ENCODE measurements around the gene CUX1.
A peak's percentile ranks its signal among the peaks of the same experiment; 100 is the strongest.

Gene CUX1

GRCh38 chr7:102275123-102275703 lies 457.8 kb downstream of the CUX1 start:
- TF ChIP-seq CTCF (IDR thresholded peaks at IDR 0.05): no peak
- Histone ChIP-seq H3K36me3 (no peaks in the 10 kb centered on the region), H3K4me1 (ENCODE audit: control insufficient read depth in 1 of 2, insufficient read depth in 1 of 2, low read depth in 1 of 2, low read length in 1 of 2) (no peaks in the 10 kb centered on the region), H3K27ac (no peak overlapping the region), H3K27me3 (no peaks in the 10 kb centered on the region), H3K4me3 (ENCODE audit: low read depth in 1 of 2, low read length in 1 of 2) (no peak overlapping the region), H3K9me3 (no peaks in the 10 kb centered on the region)

GRCh38 chr7:102277901-102278300 lies 460.5 kb downstream of the CUX1 start:
- Histone ChIP-seq H3K4me3 (ENCODE audit: low read depth in 1 of 2, low read length in 1 of 2) (no peak overlapping the region), H3K4me1 (ENCODE audit: control insufficient read depth in 1 of 2, insufficient read depth in 1 of 2, low read depth in 1 of 2, low read length in 1 of 2) (no peaks in the 10 kb centered on the region), H3K27me3 (no peaks in the 10 kb centered on the region), H3K9me3 (no peaks in the 10 kb centered on the region), H3K27ac (no peak overlapping the region), H3K36me3 (no peaks in the 10 kb centered on the region)
- TF ChIP-seq CTCF (IDR thresholded peaks at IDR 0.05): no peak

DNA sequence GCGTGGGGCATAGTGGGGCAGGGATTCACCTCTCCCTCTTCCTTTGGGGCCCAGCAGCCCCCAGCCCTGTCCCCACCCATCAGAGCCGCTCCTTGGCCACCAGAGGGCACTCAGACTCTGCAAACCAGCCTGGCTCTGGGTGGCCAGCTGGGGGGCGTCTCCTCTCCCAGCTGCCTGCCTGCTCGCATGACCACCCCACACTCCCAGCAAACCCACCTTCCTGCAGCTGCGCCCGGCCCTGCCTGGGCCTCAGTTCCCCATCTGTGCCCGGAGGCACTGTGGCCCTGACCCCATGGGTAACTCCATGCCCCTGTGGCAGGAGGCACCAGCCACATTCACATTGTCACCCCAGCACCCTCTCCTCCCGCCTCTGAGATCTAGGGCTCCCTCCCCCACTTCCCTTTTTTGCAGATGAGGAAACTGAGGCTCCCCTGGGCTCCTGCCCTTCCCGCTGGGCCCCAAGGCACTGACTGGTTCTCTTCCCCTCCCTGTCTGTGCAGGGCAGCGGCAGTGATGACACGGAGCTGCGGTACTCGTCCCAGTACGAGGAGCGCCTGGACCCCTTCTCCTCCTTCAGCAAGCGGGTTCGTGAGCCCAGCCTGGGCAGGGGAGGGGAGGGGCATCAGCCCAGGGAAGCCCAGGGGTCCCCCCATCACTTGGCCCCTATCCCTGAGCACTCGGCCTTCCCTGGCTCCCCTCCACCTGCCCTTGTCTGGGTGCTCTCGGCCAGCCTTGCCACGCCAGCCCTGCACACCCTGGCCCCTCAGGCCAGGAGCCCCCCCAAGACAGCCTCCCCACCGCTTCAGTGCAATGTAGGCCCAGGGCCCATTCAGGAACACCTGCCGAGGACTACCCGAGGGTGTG lies 462.3 kb downstream of the CUX1 start:
- H3K27ac ChIP-seq: no peak overlapping the region
- no peaks in the 10 kb centered on the region for H3K36me3 ChIP-seq
- H3K9me3 ChIP-seq: no peaks in the 10 kb centered on the region
- peak; percentile 80 for TF ChIP-seq CTCF (IDR thresholded peaks at IDR 0.05)
- H3K27me3 ChIP-seq: no peaks in the 10 kb centered on the region
- no peak overlapping the region for H3K4me3 ChIP-seq (ENCODE audit: low read depth in 1 of 2, low read length in 1 of 2)
- H3K4me1 ChIP-seq (ENCODE audit: control insufficient read depth in 1 of 2, insufficient read depth in 1 of 2, low read depth in 1 of 2, low read length in 1 of 2): peaks cover 11% of the 10 kb centered on the region in 2 experiments

- TF ChIP-seq CTCF (IDR thresholded peaks at IDR 0.05): no peak
- peaks cover 6% of the 10 kb centered on the region for H3K27me3 ChIP-seq
- H3K4me3 ChIP-seq (ENCODE audit: low read depth in 1 of 2, low read length in 1 of 2): no peak overlapping the region
- H3K36me3 ChIP-seq: no peaks in the 10 kb centered on the region
- H3K9me3 ChIP-seq: no peaks in the 10 kb centered on the region
- H3K4me1 ChIP-seq (ENCODE audit: control insufficient read depth in 1 of 2, insufficient read depth in 1 of 2, low read depth in 1 of 2, low read length in 1 of 2): peaks cover 18% of the 10 kb centered on the region in 2 experiments
- no peak overlapping the region for H3K27ac ChIP-seq
Measured at GRCh38 chr7:102280521-102280920, 463.1 kb downstream of the CUX1 start.

DNA sequence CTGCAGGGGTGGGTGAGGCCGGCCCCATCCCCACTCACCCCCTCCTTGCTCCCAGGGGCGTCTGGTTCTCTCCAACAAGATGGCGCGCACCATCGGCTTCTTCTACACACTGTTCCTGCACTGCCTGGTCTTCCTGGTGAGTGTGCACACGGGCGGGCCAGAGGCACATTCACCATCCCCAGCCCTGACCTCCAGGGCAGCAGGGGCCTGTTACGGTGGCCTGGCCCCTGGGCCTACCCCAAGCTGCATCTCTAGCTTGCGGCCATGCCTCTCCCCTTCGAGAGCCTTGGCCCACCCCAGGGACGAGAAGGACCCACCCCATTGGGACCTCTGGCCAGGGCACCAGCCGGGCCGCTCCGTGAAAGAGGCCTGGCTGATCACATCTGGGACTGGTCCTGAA lies 464.4 kb downstream of the CUX1 start:
- H3K9me3 ChIP-seq: no peaks in the 10 kb centered on the region
- no peak for TF ChIP-seq CTCF (IDR thresholded peaks at IDR 0.05)
- H3K27ac ChIP-seq: no peak overlapping the region
- no peak overlapping the region for H3K4me3 ChIP-seq (ENCODE audit: low read depth in 1 of 2, low read length in 1 of 2)
- H3K36me3 ChIP-seq: no peaks in the 10 kb centered on the region
- H3K27me3 ChIP-seq: peaks cover 13% of the 10 kb centered on the region
- H3K4me1 ChIP-seq (ENCODE audit: control insufficient read depth in 1 of 2, insufficient read depth in 1 of 2, low read depth in 1 of 2, low read length in 1 of 2): peaks cover 21 to 24% of the 10 kb centered on the region in 2 experiments

All from neutrophil (primary cell).